ENCODE measurements around the gene CNTNAP2.

The CNTNAP2 gene

GRCh38 chr7:147298611-147299043 lies 1182.0 kb downstream of the CNTNAP2 start:
- DNase-seq, result peak; percentile 29

- DNase-seq, result no peak
Measured at GRCh38 chr7:147300293-147300692, 1183.7 kb downstream of the CNTNAP2 start.

GRCh38 chr7:147304376-147304775 lies 1187.8 kb downstream of the CNTNAP2 start:
- DNase-seq, result no peak

- no peak for DNase-seq
Measured at GRCh38 chr7:147305827-147306226, 1189.2 kb downstream of the CNTNAP2 start.

GRCh38 chr7:147308539-147308938 lies 1191.9 kb downstream of the CNTNAP2 start:
- no peak for DNase-seq

- no peak for DNase-seq
Measured at GRCh38 chr7:147311336-147311735, 1194.7 kb downstream of the CNTNAP2 start.

- no peak for DNase-seq
Measured at GRCh38 chr7:147321504-147321903, 1204.9 kb downstream of the CNTNAP2 start.

GRCh38 chr7:147332988-147333387 lies 1216.4 kb downstream of the CNTNAP2 start:
- DNase-seq, result no peak

GRCh38 chr7:147363101-147363500 lies 1246.5 kb downstream of the CNTNAP2 start:
- DNase-seq, result no peak

GRCh38 chr7:147376192-147376591 lies 1259.6 kb downstream of the CNTNAP2 start:
- no peak for DNase-seq

GRCh38 chr7:147380926-147381325 lies 1264.3 kb downstream of the CNTNAP2 start:
- no peak for DNase-seq

GRCh38 chr7:147394329-147394728 lies 1277.7 kb downstream of the CNTNAP2 start:
- DNase-seq, result no peak

GRCh38 chr7:147400221-147400689 lies 1283.7 kb downstream of the CNTNAP2 start:
- DNase-seq, result no peak

GRCh38 chr7:147400925-147401324 lies 1284.3 kb downstream of the CNTNAP2 start:
- no peak for DNase-seq

- no peak for DNase-seq
Measured at GRCh38 chr7:147405621-147406020, 1289.0 kb downstream of the CNTNAP2 start.

GRCh38 chr7:147406521-147407135 lies 1290.0 kb downstream of the CNTNAP2 start:
- DNase-seq, result no peak

GRCh38 chr7:147411096-147411495 lies 1294.5 kb downstream of the CNTNAP2 start:
- DNase-seq, result no peak

GRCh38 chr7:147412109-147412508 lies 1295.5 kb downstream of the CNTNAP2 start:
- DNase-seq, result no peak

GRCh38 chr7:147412782-147413556 lies 1296.4 kb downstream of the CNTNAP2 start:
- DNase-seq, result peak; percentile 9

- DNase-seq, result no peak
Measured at GRCh38 chr7:147413557-147413870, 1296.9 kb downstream of the CNTNAP2 start.

GRCh38 chr7:147415991-147416390 lies 1299.4 kb downstream of the CNTNAP2 start:
- no peak for DNase-seq

GRCh38 chr7:147418966-147419365 lies 1302.4 kb downstream of the CNTNAP2 start:
- DNase-seq, result peak; percentile 65

GRCh38 chr7:147423875-147424274 lies 1307.3 kb downstream of the CNTNAP2 start:
- no peak for DNase-seq

GRCh38 chr7:147428075-147428474 lies 1311.5 kb downstream of the CNTNAP2 start:
- DNase-seq, result no peak

GRCh38 chr7:147429961-147430360 lies 1313.4 kb downstream of the CNTNAP2 start:
- no peak for DNase-seq

Data from NCI-H510A treated with DMSO at 0.1 percent for 48 hours (cell line).